Neural cell (in vitro differentiated cells): ENCODE results near the gene TSPO.

ENCODE experiments used
- EP300 ChIP-seq: fragments of 450-650 bp; conservative IDR thresholded peaks from 2 replicates; pipeline ENCODE4 v1.6.1; 2014; ENCODE audit warnings: antibody characterized with exemption, mild to moderate bottlenecking, moderate library complexity; ENCODE audit not compliant: poor library complexity, severe bottlenecking
- POLR2AphosphoS5 ChIP-seq: IDR thresholded peaks from 2 replicates; pipeline ENCODE4 v1.6.1; 2012
- RAD21 ChIP-seq: fragments of 450-650 bp; conservative IDR thresholded peaks from 2 replicates; pipeline ENCODE4 v1.6.1; 2014; ENCODE audit warnings: antibody characterized with exemption, mild to moderate bottlenecking, moderate library complexity

DNA sequence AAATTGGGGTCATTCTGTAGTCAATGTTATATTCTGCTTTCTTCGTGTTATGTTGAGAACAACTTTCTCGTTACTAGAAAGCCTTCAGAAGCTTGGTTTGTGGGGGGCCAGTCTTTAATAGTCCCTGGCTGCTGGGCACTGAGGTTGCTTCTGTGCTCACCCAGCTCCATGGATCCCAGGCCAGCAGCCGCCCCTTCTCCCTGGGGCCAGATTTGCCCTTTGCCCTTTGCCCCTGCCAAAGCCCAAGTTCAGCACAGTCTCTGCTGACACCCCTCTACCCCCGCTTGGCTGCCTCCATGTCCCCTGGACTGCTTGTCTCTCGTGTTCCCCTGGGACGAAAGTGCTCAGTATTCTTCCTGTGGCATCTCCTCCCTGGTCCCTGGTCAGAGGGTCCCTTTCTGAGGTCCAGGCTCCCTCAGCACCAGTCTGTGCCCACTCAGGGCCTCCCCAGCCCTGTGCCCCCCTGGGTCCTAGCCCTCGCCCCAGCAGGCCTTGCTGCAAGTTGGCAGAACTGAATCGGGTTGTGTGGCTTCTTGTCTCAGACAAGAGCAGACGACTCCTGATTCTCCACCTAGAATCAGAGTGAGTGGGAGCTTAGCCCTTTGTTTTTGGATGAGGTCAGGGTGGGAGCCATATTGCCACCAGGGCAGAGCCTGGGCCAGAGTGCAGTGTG lies 6.7 kb downstream of the TSPO start:
- TF ChIP-seq RAD21: no peak
- no peak for TF ChIP-seq POLR2AphosphoS5
- no peak for TF ChIP-seq EP300
